IMR-90 (cell line): ENCODE measurements around the gene EXOC3L2. TPM values are rescaled to one million over a fixed set of nuclear protein-coding genes. Genes with fewer than 3 reads are reported as not detected.

Experiments
- ATAC-seq: fragments of 200-7000 bp; cut with Tn5 transposase; 2 replicates; pipeline ENCODE4 v1.9.1; 2020; ENCODE audit warnings: low read depth, mild to moderate bottlenecking, moderate library complexity
- BruUV-seq: library from RNA; stranded (reverse); fragments of 400-500 nt; replicated peaks from 2 replicates; lab custom pipeline; 2021; lab: Mats Ljungman, UMichigan
- CTCF ChIA-PET: fragments of 300-600 bp; formaldehyde crosslinking; extraction: SDS; loops from one replicate; lab custom pipeline; 2021; ENCODE audit warnings: antibody characterized with exemption; lab: Yijun Ruan, JAX
- POLR2A ChIA-PET: fragments of 300-600 bp; sonication (Branson Sonifier 250); formaldehyde crosslinking; loops from one replicate; lab custom pipeline; 2022; ENCODE audit warnings: antibody characterized with exemption; ENCODE audit not compliant: unreplicated experiment; lab: Charles Lee
- DNase-seq: peaks from one replicate; pipeline ENCODE4 v3.0.0; 2013
- H2AFZ ChIP-seq: replicated peaks from 2 replicates; pipeline ENCODE3; 2013; ENCODE audit warnings: low read length, mild to moderate bottlenecking; ENCODE audit not compliant: poor library complexity
- H2AK5ac ChIP-seq: 2 replicates; pipeline ENCODE4 v1.6.1; 2013; ENCODE audit warnings: low read depth, low read length, inconsistent platforms
- H2AK9ac ChIP-seq: replicated peaks from 2 replicates; pipeline ENCODE3; 2013; ENCODE audit warnings: mild to moderate bottlenecking, low read depth, low read length, moderate library complexity; ENCODE audit not compliant: poor library complexity
- H2BK120ac ChIP-seq: 2 replicates; pipeline ENCODE4 v1.6.1; 2013; ENCODE audit warnings: low read depth, low read length, inconsistent platforms
- H2BK15ac ChIP-seq: 3 replicates; pipeline ENCODE4 v1.6.1; 2013; ENCODE audit warnings: low read depth, low read length, inconsistent platforms
- H2BK20ac ChIP-seq: 2 replicates; pipeline ENCODE4 v1.6.1; 2013; ENCODE audit warnings: low read depth, mild to moderate bottlenecking, inconsistent platforms, low read length, moderate library complexity
- H2BK5ac ChIP-seq: 2 replicates; pipeline ENCODE4 v1.6.1; 2013; ENCODE audit warnings: mild to moderate bottlenecking, low read depth, low read length, inconsistent platforms; ENCODE audit not compliant: poor library complexity, severe bottlenecking
- H3K14ac ChIP-seq: replicated peaks from 2 replicates; pipeline ENCODE4 v1.6.1; 2013; ENCODE audit warnings: low read depth, low read length, inconsistent platforms
- H3K18ac ChIP-seq: 2 replicates; pipeline ENCODE4 v1.6.1; 2013; ENCODE audit warnings: low read depth, low read length, control low read depth
- H3K23ac ChIP-seq: 2 replicates; pipeline ENCODE4 v1.6.1; 2013; ENCODE audit warnings: low read depth, low read length, inconsistent platforms
- H3K27ac ChIP-seq: 2 replicates; pipeline ENCODE4 v1.5.1; 2013; ENCODE audit warnings: mild to moderate bottlenecking, control low read depth, low read length; ENCODE audit not compliant: insufficient read depth
- H3K27me3 ChIP-seq: 2 replicates; pipeline ENCODE4 v1.6.1; 2013; ENCODE audit warnings: low read length; ENCODE audit not compliant: control insufficient read depth, insufficient read depth
- H3K36me3 ChIP-seq: 2 replicates; pipeline ENCODE4 v1.6.1; 2013; ENCODE audit warnings: low read length, mixed read lengths; ENCODE audit not compliant: control insufficient read depth, insufficient read depth
- H3K4ac ChIP-seq: 2 replicates; pipeline ENCODE4 v1.6.1; 2013; ENCODE audit warnings: low read depth, low read length, inconsistent platforms
- H3K4me1 ChIP-seq: 2 replicates; pipeline ENCODE4 v1.6.1; 2013; ENCODE audit warnings: low read length, mixed read lengths; ENCODE audit not compliant: control insufficient read depth, insufficient read depth
- H3K4me2 ChIP-seq: 2 replicates; pipeline ENCODE4 v1.6.1; 2013; ENCODE audit warnings: low read depth, mild to moderate bottlenecking, control low read depth, low read length, moderate library complexity
- H3K4me3 ChIP-seq: 2 replicates; pipeline ENCODE4 v1.5.1; 2013; ENCODE audit warnings: low read depth, mild to moderate bottlenecking, control low read depth, low read length, moderate library complexity; ENCODE audit not compliant: insufficient read depth
- H3K56ac ChIP-seq: 2 replicates; pipeline ENCODE4 v1.6.1; 2013; ENCODE audit warnings: low read length, inconsistent platforms; ENCODE audit not compliant: insufficient read depth; ENCODE audit errors: extremely low read depth
- H3K79me1 ChIP-seq, 2 experiments: 2 replicates each; pipeline ENCODE4 v1.6.1; 2013; ENCODE audit warnings: low read length in 2 of 2, inconsistent platforms in 1 of 2, low read depth in 1 of 2
- H3K9ac ChIP-seq: 2 replicates; pipeline ENCODE4 v1.6.1; 2013; ENCODE audit warnings: low read depth, low read length, control low read depth
- H3K9me1 ChIP-seq: 2 replicates; pipeline ENCODE4 v1.6.1; 2013; ENCODE audit warnings: low read length, inconsistent platforms; ENCODE audit not compliant: insufficient read depth
- H3K9me3 ChIP-seq: 2 replicates; pipeline ENCODE4 v1.6.1; 2013; ENCODE audit warnings: low read length; ENCODE audit not compliant: control insufficient read depth, insufficient read depth
- H4K20me1 ChIP-seq: 2 replicates; pipeline ENCODE4 v1.6.1; 2013; ENCODE audit warnings: low read length, inconsistent platforms; ENCODE audit not compliant: insufficient read depth
- H4K5ac ChIP-seq: 2 replicates; pipeline ENCODE4 v1.6.1; 2013; ENCODE audit warnings: mild to moderate bottlenecking, low read depth, low read length, control low read depth
- H4K8ac ChIP-seq, 2 experiments: 2 replicates each; pipeline ENCODE4 v1.6.1; 2013; ENCODE audit warnings: low read depth in 2 of 2, low read length in 2 of 2, control low read depth in 1 of 2, inconsistent platforms in 1 of 2
- H4K91ac ChIP-seq: 2 replicates; pipeline ENCODE4 v1.6.1; 2013; ENCODE audit warnings: low read depth, low read length, inconsistent platforms; ENCODE audit not compliant: insufficient read depth
- BHLHE40 ChIP-seq: fragments of 150-350 bp; IDR thresholded peaks from 2 replicates; pipeline ENCODE4 v1.6.1; 2016; ENCODE audit warnings: mild to moderate bottlenecking, low read depth, low read length
- CEBPB ChIP-seq: IDR thresholded peaks from 2 replicates; pipeline ENCODE4 v1.6.1; 2012; ENCODE audit warnings: low read depth, low read length, improper control_type of control experiment
- CHD1 ChIP-seq: IDR thresholded peaks from 2 replicates; pipeline ENCODE4 v1.6.1; 2012; ENCODE audit warnings: low read depth, low read length, improper control_type of control experiment
- CTCF ChIP-seq: conservative IDR thresholded peaks from 2 replicates; pipeline ENCODE4 v1.5.1; 2012; ENCODE audit warnings: mild to moderate bottlenecking, low read depth, low read length, improper control_type of control experiment
- ELK1 ChIP-seq: fragments of 150-350 bp; IDR thresholded peaks from 2 replicates; pipeline ENCODE4 v1.6.1; 2016; ENCODE audit warnings: low read depth, mild to moderate bottlenecking, low read length, moderate library complexity, borderline replicate concordance
- FOS ChIP-seq: fragments of 150-350 bp; IDR thresholded peaks from 2 replicates; pipeline ENCODE4 v1.6.1; 2016; ENCODE audit warnings: low read depth, low read length
- MAFK ChIP-seq: IDR thresholded peaks from 2 replicates; pipeline ENCODE4 v1.6.1; 2012; ENCODE audit warnings: low read depth, low read length, improper control_type of control experiment
- NFE2L2 ChIP-seq: fragments of 150-350 bp; IDR thresholded peaks from 2 replicates; pipeline ENCODE4 v1.6.1; 2016; ENCODE audit warnings: low read depth, mild to moderate bottlenecking, low read length
- POLR2A ChIP-seq: IDR thresholded peaks from 2 replicates; pipeline ENCODE4 v1.6.1; 2012; ENCODE audit warnings: mild to moderate bottlenecking, low read depth, low read length
- RAD21 ChIP-seq: IDR thresholded peaks from 2 replicates; pipeline ENCODE4 v1.6.1; 2012; ENCODE audit warnings: low read length, improper control_type of control experiment
- RCOR1 ChIP-seq: IDR thresholded peaks from 2 replicates; pipeline ENCODE4 v1.6.1; 2012; ENCODE audit warnings: mild to moderate bottlenecking, low read length, improper control_type of control experiment; ENCODE audit not compliant: insufficient replicate concordance
- RFX5 ChIP-seq: IDR thresholded peaks from 2 replicates; pipeline ENCODE4 v1.8.0; 2012; ENCODE audit warnings: low read depth, mild to moderate bottlenecking, low read length, moderate library complexity
- SMC3 ChIP-seq: fragments of 150-350 bp; IDR thresholded peaks from 2 replicates; pipeline ENCODE4 v1.6.1; 2016; ENCODE audit warnings: low read depth, mild to moderate bottlenecking, antibody characterized with exemption, low read length, moderate library complexity
- USF2 ChIP-seq: fragments of 150-350 bp; IDR thresholded peaks from 2 replicates; pipeline ENCODE4 v1.6.1; 2017; ENCODE audit warnings: mild to moderate bottlenecking, antibody characterized with exemption, low read length, low read depth
- WGBS, 2 experiments: methylation state at CpG; one replicate each; pipeline versions ENCODE4 v1.1.5 to v1.1.7; 2013; ENCODE audit warnings: missing lambda C conversion rate in 2 of 2; ENCODE audit not compliant: insufficient read length in 1 of 2; ENCODE audit errors: extremely low coverage in 2 of 2; 5-methylcytosine and 5-hydroxymethylcytosine counted together
- dilution Hi-C: fragments of 300-500 bp; cut with HindIII; formaldehyde crosslinking; loops from one replicate; pipeline ENCODE4 v1.14.3; 2018; ENCODE audit warnings: low sequenced_read_pairs; ENCODE audit not compliant: unreplicated experiment
- in situ Hi-C: fragments of 300-500 bp; cut with MboI; formaldehyde crosslinking; loops from 3 replicates; pipeline ENCODE4 v1.14.3; 2019; ENCODE audit warnings: low sequenced_read_pairs, inconsistent platforms, mixed read lengths
- intact Hi-C: fragments of 100-400 bp; cut with micrococcal nuclease; formaldehyde crosslinking; loops from 2 replicates; pipeline ENCODE4 v1.10.0; 2022
- polyA plus RNA-seq, 3 experiments: library from polyadenylated mRNA; depleted of rRNA; stranded (reverse); fragments of >200 nt; gene quantifications; 2 replicates each; pipeline ENCODE4 v1.2.3, GENCODE V29; 2012; ENCODE audit warnings: low replicate concordance in 1 of 3
- total RNA-seq: library from RNA; depleted of rRNA; stranded (reverse); fragments of >200 nt; gene quantifications from 2 replicates; pipeline ENCODE4 v1.2.3, GENCODE V29; 2012

The EXOC3L2 gene
- total and polyA plus RNA-seq, 2 of the 4 experiments (the other 2 are of a cell fraction): 0.03 TPM; not detected in 1

DNA sequence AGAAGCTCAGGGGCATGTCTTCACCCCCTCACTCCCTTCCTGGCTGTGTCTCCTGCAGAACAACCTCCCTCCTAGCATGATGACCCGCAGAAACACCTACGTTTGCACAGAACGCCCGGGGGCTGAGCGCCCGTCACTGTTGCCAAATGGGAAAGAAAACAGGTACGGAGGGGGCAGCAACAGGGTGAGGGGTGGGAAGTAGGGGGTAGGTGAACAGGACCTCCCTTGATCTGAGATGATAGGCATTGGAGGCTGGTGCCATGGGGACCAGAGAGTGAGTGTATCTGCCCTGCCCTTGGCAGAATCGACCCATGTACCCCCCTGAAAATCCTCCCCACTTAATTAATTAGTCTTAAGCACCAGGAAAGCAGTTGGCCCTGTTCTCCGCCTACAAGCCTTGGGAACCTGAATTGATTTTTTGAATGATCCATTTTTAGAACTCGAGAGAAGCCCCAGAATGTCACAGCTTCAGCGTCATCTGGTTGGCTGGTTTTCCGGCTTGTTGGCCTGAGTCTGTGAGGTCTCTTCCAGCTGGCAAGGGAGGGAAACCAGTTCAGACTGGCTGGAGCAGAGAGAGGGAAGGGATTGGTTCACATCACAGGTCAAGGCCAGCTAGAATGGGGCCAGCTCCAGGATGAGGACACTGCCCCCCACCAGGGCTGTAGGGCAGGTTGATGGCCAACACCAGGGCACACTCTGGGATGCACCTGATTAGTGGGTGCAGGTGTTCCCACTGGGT is 49.3 kb upstream of the EXOC3L2 start:
- no TSS peak for BruUV-seq
- no peak overlapping the region for H2BK5ac ChIP-seq
- no peak overlapping the region for H4K91ac ChIP-seq
- H3K4me2 ChIP-seq: no peak overlapping the region
- no peak overlapping the region for H3K56ac ChIP-seq
- H3K23ac ChIP-seq: no peak overlapping the region
- H4K20me1 ChIP-seq: no peaks in the 10 kb centered on the region
- in situ Hi-C loops: no loop called here
- dilution Hi-C loops: no loop called here
- POLR2A ChIA-PET: no interaction called here
- no peak overlapping the region for H2BK20ac ChIP-seq
- no peak overlapping the region for H2AK5ac ChIP-seq
- H3K27ac ChIP-seq: no peak overlapping the region
- intact Hi-C loops: no loop called here
- no peak overlapping the region for H4K5ac ChIP-seq
- no peak for DNase-seq
- peaks cover 48% of the 10 kb centered on the region for H3K36me3 ChIP-seq
- no peaks in the 10 kb centered on the region for H3K4me1 ChIP-seq
- H3K9ac ChIP-seq: no peak overlapping the region
- H3K4me3 ChIP-seq: no peak overlapping the region
- H3K4ac ChIP-seq: no peak overlapping the region
- no peaks in the 10 kb centered on the region for H3K79me1 ChIP-seq
- no peak overlapping the region for H2BK15ac ChIP-seq
- H3K14ac ChIP-seq: no peak overlapping the region
- H3K9me1 ChIP-seq: no peaks in the 10 kb centered on the region; the same call in 1 of the 2 replicates
- no peaks in the 10 kb centered on the region; the same call in 1 of the 2 replicates for H3K9me3 ChIP-seq
- H3K18ac ChIP-seq: no peak overlapping the region
- CTCF ChIA-PET: interaction anchor here (0.7 kb wide), 1 partner anchor 46 kb away, joined by 4 read pairs; no protein-coding TSS in a partner anchor
- TF ChIP-seq USF2: no peak
- no peak for TF ChIP-seq CTCF
- no peak for TF ChIP-seq RAD21
- TF ChIP-seq BHLHE40: no peak
- no peak for TF ChIP-seq FOS
- TF ChIP-seq CEBPB: no peak
- TF ChIP-seq MAFK: no peak
- TF ChIP-seq CHD1: no peak
- no peak for TF ChIP-seq SMC3
- no peak for TF ChIP-seq RCOR1
- TF ChIP-seq RFX5: no peak
- no peak for TF ChIP-seq POLR2A
- TF ChIP-seq ELK1: no peak
- TF ChIP-seq NFE2L2: no peak
- WGBS, 2 experiments: 80% methylated on average over 2 of the region's 12 CpGs; no CpG with 5 or more reads in 1 of the 2 experiments
- no peak for ATAC-seq
- peak overlapping the region; percentile 47 for H2AK9ac ChIP-seq
- no peaks in the 10 kb centered on the region for H3K27me3 ChIP-seq
- no peak overlapping the region for H2AFZ ChIP-seq
- no peak overlapping the region for H4K8ac ChIP-seq
- H2BK120ac ChIP-seq: no peak overlapping the region
